ENCODE measurements around the gene PER2.

The PER2 gene

GRCh38 chr2:238231251-238231793, 57.1 kb downstream of the PER2 start:
- Histone ChIP-seq H3K4me1 (ENCODE audit: low read depth, poor library complexity, severe bottlenecking) (no peaks in the 10 kb centered on the region), H3K4me3 (IDR thresholded peaks at IDR 0.05; ENCODE audit: insufficient read depth, low read depth, low read length) (no peak overlapping the region), H4K20me1 (ENCODE audit: insufficient read depth) (no peaks in the 10 kb centered on the region), H3K27ac (no peak overlapping the region), H3K4me2 (no peak overlapping the region), H3K27me3 (ENCODE audit: insufficient read depth, low read depth) (no peaks in the 10 kb centered on the region), H3K79me2 (ENCODE audit: insufficient read depth, low read depth) (no peaks in the 10 kb centered on the region), H3K9ac (no peak overlapping the region), H3K36me3 (ENCODE audit: insufficient read depth) (no peaks in the 10 kb centered on the region), H2AFZ (ENCODE audit: low read depth) (no peak overlapping the region)
- TF ChIP-seq CTCF (conservative IDR thresholded peaks at IDR 0.05; ENCODE audit: low read depth, low read length): no peak

GRCh38 chr2:238230699-238231098, 57.7 kb downstream of the PER2 start:
- Histone ChIP-seq H3K36me3 (ENCODE audit: insufficient read depth) (no peaks in the 10 kb centered on the region), H3K4me1 (ENCODE audit: low read depth, poor library complexity, severe bottlenecking) (no peaks in the 10 kb centered on the region), H3K4me3 (IDR thresholded peaks at IDR 0.05; ENCODE audit: insufficient read depth, low read depth, low read length) (no peak overlapping the region), H3K4me2 (no peak overlapping the region), H3K9ac (no peak overlapping the region), H4K20me1 (ENCODE audit: insufficient read depth) (no peaks in the 10 kb centered on the region), H2AFZ (ENCODE audit: low read depth) (no peak overlapping the region), H3K27ac (no peak overlapping the region), H3K27me3 (ENCODE audit: insufficient read depth, low read depth) (no peaks in the 10 kb centered on the region), H3K79me2 (ENCODE audit: insufficient read depth, low read depth) (no peaks in the 10 kb centered on the region)
- TF ChIP-seq CTCF (conservative IDR thresholded peaks at IDR 0.05; ENCODE audit: low read depth, low read length): no peak

- H3K79me2 ChIP-seq (ENCODE audit: insufficient read depth, low read depth): no peaks in the 10 kb centered on the region
- no peaks in the 10 kb centered on the region for H3K36me3 ChIP-seq (ENCODE audit: insufficient read depth)
- no peak overlapping the region for H3K4me2 ChIP-seq
- H4K20me1 ChIP-seq (ENCODE audit: insufficient read depth): no peaks in the 10 kb centered on the region
- no peak overlapping the region for H2AFZ ChIP-seq (ENCODE audit: low read depth)
- TF ChIP-seq CTCF (conservative IDR thresholded peaks at IDR 0.05; ENCODE audit: low read depth, low read length): no peak
- H3K9ac ChIP-seq: no peak overlapping the region
- H3K4me3 ChIP-seq (IDR thresholded peaks at IDR 0.05; ENCODE audit: insufficient read depth, low read depth, low read length): no peak overlapping the region
- no peaks in the 10 kb centered on the region for H3K4me1 ChIP-seq (ENCODE audit: low read depth, poor library complexity, severe bottlenecking)
- H3K27me3 ChIP-seq (ENCODE audit: insufficient read depth, low read depth): no peaks in the 10 kb centered on the region
- no peak overlapping the region for H3K27ac ChIP-seq
Observed at GRCh38 chr2:238228700-238229099, 59.7 kb downstream of the PER2 start.

- no peak overlapping the region for H3K4me3 ChIP-seq (IDR thresholded peaks at IDR 0.05; ENCODE audit: insufficient read depth, low read depth, low read length)
- no peak overlapping the region for H2AFZ ChIP-seq (ENCODE audit: low read depth)
- H3K4me1 ChIP-seq (ENCODE audit: low read depth, poor library complexity, severe bottlenecking): no peaks in the 10 kb centered on the region
- H3K27me3 ChIP-seq (ENCODE audit: insufficient read depth, low read depth): no peaks in the 10 kb centered on the region
- no peaks in the 10 kb centered on the region for H3K79me2 ChIP-seq (ENCODE audit: insufficient read depth, low read depth)
- TF ChIP-seq CTCF (conservative IDR thresholded peaks at IDR 0.05; ENCODE audit: low read depth, low read length): no peak
- H4K20me1 ChIP-seq (ENCODE audit: insufficient read depth): no peaks in the 10 kb centered on the region
- H3K4me2 ChIP-seq: no peak overlapping the region
- H3K27ac ChIP-seq: no peak overlapping the region
- no peaks in the 10 kb centered on the region for H3K36me3 ChIP-seq (ENCODE audit: insufficient read depth)
- H3K9ac ChIP-seq: no peak overlapping the region
Observed at GRCh38 chr2:238227587-238228032, 60.8 kb downstream of the PER2 start.

Measured in KMS-11 (cell line).